ENCODE results near the gene MAMDC4.
A peak's percentile ranks its signal among the peaks of the same experiment; 100 is the strongest.
"Not testable (repeated sequence)": the region's sequence is repeated elsewhere in the genome, so short reads cannot be mapped to it uniquely, and the experiment has no call there.

Gene MAMDC4

DNA sequence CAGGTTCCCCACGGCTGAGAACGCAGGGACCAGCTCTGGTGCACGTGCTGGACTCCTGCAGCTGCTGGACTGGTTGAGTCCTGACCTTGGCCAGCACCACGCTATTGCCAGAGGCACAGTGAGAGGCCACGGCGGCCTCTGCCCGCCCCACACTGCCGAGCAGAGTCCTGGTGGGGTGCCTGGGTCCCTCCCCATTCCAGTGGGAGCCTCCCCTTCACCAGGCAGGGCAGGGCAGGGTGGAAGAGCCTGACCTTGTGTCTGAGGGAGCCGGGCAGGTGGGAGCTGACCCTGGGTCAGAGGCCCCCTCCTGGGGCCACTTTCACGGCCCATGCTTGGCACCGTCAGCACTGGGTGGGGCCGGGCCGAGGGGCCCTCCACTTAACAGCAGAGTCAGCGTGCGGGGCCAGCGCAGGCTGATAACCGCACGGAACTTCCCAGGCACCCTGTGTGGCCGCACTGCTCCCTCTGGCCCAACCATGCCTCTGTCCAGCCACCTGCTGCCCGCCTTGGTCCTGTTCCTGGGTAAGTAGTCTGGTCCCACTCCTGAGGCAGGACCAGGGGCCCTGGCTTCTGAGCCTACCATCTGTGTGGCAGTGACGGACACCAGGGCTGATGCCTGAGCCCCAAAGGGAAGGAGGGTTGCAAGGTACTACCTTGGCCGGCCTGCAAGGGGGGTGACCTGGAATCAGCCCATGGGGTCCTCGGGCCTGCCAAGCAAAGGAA is at the start of gene MAMDC4:
Gene MAMDC4, plus strand, starts transcription at position 406 of the 723 bp plus-strand sequence. Its CDS starts 71 bp downstream, at position 477.
- DNase-seq (ENCODE audit: low read depth in 2 of 2): no peak

DNA sequence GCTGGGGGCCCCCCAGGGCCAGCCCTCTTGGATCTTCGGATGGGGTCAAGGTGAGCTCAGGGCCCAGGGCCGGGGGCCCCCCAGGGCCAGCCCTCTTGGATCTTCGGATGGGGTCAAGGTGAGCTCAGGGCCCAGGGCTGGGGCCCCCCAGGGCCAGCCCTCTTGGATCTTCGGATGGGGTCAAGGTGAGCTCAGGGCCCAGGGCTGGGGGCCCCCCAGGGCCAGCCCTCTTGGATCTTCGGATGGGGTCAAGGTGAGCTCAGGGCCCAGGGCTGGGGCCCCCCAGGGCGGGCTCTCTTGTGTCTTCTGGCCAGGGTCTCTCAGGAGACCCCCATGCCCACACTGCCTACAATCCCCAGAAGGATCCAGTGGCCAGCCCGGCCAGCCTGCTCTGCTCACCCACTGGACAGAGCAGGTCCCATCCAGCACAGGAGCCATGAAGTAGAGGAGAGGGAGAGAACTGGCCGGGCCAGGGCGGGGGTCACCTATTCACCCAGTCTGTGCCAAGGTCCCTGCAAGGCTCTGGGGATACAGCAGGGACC is 49.1 kb upstream of the MAMDC4 start:
- not testable (repeated sequence) for DNase-seq (ENCODE audit: low read depth in 2 of 2)

DNA sequence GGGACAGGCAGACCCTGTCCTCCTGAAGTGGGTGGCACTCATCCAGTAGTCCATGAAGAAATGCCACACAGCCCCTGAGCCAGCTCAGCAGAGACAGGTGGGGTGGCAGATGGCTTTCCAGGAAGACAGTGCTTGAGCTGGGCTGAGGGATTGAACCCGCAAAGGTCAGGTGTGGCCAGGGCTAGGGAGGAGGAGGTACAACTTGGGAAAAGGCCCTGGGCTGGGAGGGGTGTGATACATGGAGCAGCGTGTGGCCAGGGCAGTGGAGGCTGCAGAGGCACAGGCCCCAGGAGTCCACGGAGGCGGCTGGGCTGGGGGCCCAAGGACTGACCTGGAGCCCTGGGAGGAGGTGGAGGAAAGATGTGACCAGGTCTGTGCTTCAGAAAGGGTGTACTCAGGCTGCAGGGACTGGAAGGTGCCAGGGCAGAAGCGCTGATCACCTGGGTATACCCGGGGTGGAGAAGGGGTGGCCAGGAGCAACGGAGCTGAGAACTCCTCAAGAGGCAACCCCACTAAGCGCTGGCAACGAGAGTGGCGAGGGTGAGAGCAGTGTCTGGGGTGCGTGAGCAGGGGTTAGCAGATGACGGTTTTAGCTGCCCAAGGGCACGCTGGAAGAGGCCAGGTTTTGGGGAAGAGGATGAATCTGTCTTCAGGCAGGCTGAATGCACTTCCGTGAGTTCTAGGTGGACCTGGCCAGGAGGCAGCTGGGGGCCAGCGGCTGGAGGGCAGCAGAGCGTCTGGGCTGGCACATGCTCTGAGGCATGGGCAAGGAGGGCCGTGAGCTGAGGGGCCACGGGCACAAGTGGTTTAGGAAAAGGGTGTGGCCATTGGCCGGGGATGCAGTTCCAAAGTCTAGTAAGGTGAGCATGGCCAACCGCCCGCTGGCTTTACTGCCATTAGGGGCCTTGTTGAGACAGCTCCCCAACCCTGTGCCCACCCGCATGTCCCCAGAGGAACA is 48.3 kb upstream of the MAMDC4 start:
- no peak for DNase-seq (ENCODE audit: low read depth in 2 of 2)

DNA sequence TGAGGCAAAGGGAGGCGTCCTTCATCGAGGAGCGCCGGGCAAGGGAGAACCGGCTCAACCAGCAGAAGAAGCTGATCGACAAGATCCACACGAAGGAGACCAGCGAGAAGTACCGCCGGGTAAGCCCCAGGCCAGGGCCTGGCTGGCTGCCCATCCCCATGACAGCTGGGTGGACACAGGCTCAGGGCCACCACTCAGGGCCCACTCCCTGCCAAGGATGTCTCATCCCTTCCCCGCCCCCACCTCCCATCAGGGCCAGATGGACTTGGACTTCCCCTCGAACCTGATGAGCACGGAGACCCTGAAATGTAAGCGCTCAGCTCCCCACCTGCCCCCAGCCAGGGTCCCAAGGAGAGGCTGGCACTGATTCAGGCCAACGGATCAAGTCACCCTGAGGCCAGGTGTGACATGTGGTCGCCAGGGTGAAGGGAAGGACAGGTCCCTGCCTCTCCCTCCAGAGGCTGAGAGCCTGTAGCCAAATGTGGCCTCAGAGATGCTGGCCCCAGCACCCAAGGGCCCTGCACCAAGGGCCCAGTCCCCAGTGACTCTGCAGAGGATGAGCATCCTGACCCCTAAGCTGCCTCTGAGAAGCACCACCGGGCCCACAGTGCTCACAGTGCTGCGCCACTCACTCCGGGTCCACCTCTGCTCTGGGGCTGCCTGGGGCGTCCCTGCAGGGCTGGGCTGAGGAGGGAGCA is 47.5 kb upstream of the MAMDC4 start:
- DNase-seq (ENCODE audit: low read depth in 2 of 2): no peak

DNA sequence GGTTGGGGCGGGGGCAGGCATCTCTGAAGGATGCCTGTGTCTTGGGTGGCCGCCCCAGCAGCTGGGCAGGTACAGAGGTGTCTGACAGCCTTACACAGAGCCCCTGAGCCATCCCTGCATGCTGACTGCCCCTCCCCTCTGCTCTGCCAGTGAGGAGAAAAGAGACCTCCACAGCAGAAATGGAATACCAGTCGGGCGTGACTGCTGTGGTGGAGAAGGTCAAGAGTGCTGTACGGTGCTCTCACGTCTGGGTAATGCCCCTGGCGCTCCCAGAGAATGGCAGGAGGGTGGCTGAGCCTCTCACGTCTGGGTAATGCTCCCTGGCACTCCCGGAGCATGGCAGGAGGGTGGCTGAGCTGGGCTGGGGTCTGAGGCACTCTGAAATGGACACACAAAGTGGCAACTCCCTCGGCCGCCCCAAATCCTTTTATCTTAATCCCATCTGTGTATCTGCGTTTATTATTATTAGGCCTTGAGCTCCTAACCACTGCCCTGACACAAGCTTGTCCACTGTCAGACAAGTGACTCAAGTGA is 46.9 kb upstream of the MAMDC4 start:
- no peak for DNase-seq (ENCODE audit: low read depth in 2 of 2)

DNA sequence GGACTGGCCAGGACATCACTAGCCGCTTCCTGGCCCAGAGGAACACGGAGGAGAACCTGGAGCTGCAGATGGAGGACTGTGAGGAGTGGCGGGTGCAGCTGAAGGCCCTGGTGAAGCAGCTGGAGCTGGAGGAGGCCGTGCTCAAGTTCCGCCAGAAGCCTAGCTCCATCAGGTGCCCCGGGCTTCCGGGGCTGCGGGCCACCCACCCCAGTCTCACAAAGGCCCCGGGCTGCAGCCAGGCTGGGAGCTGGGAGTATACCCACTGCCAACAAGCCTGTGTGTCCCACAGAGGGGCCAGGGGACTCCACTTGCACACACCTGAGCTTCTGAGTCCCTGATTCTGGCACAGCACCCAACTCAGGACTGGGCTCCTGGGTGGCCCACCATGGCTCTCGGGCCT is 46.1 kb upstream of the MAMDC4 start:
- no peak for DNase-seq (ENCODE audit: low read depth in 2 of 2)

DNA sequence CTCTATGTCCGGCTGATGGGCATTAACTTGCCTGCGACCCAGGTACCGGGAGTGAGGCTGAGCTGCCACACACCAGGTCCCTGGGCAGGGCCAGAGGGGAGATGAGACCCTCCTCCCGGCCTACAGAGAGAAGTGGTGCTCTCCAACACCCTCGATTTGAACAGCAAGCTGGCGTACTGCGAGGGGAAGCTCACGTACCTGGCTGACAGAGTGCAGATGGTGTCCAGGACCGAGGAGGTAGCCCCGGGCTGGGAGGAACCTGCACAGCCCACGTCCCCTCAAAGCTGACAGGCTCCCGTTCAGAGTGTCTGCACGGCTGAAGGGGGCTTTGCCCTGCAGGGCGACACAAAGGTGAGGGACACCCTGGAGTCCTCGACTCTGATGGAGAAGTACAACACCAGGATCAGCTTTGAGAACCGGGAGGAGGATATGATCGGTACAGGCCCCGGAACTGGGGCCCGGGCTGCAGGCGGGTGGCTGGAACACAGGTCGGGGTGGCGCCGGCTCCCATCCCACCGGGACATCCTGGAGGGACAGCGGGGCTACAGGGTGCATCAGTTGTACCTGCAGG is 45.4 kb upstream of the MAMDC4 start:
- no peak for DNase-seq (ENCODE audit: low read depth in 2 of 2)

DNA sequence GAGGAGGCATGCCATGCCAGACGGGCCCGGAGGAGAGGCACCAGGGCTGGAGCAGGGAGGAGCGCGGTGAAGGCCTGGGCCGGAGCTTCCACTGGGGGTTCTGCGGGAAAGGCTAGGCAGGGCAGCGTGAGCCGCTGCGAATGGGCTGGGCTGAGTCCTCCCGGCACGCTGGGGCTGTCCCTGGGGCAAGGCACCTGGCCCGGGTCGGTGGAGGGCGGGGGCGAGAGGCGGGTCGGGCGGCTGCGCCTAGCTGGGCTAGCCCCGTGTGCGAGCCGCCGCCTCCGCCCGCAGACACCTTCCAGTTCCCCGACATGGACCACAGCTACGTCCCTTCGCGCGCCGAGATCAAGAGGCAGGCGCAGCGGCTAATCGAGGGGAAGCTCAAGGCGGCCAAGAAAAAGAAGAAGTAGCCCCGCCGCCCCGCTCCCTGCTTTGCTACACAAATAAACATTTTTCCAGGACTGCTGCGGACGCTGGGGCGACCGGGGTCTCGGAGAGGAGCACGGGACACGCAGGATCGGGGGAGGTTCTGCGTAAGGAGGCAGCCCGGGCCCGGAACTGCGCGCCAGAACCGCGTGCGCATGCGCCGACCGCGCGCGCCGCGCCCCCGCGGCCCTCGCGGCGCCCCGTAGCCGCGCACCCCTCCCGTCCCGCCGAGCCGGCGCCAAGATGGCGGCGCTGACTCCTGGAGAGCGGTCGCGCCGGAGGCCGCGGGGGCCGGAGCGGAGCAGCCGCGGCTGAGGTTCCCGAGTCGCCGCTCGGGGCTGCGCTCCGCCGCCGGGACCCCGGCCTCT is 44.7 kb upstream of the MAMDC4 start, which contains the start of gene RABL6:
Gene RABL6, plus strand, starts transcription at position 668 of the 794 bp plus-strand sequence. CDS start 249 bp downstream, outside the sequence.
- DNase-seq (ENCODE audit: low read depth in 2 of 2): peak; percentile 51 to 71

DNA sequence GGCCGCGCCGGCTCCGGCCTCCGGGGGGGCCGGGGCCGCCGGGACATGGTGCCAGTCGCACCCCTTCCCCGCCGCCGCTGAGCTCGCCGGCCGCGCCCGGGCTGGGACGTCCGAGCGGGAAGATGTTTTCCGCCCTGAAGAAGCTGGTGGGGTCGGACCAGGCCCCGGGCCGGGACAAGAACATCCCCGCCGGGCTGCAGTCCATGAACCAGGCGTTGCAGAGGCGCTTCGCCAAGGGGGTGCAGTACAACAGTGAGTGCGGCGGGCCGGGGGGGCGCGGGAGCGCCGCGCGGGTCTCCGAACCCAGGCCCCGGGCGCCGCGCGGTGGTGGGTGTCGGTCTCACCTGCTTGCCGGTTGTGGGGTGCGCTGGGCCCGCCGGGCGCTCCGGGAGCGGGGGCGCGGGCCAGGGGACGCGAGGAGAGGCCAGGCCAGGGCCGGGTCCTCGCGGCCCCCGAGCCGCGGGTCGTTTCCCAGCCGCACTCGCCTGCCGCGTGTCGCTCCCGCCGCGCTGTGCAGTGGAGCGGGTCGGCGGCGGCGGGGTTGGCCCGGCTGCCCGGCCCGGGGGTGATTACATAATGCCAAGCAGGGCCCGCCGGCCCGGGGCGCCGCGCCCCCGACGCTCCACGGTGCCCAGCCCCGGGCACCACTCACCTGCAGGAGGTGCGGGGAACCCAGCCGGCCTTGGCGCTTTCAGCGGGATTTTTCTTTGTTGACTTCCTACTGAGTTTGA is 43.9 kb upstream of the MAMDC4 start:
- DNase-seq (ENCODE audit: low read depth in 2 of 2): no peak

DNA sequence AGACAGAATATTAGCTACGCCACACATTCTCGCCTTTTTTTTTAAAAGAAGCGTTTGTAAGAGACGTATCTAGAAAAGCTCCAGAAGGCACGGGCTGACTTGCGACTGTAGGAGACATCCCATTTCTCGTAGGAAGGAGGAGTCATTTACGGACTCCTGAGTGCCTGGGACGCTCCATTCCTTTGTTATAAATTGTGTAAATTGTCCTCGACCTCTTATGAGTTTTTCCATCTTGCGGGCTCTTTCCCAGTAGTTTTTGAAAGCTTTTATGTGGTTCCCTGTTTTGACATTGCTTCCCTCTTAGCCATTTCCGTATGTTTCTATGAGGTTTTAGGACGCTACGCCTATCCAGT is 43.4 kb upstream of the MAMDC4 start:
- no peak for DNase-seq (ENCODE audit: low read depth in 2 of 2)

DNA sequence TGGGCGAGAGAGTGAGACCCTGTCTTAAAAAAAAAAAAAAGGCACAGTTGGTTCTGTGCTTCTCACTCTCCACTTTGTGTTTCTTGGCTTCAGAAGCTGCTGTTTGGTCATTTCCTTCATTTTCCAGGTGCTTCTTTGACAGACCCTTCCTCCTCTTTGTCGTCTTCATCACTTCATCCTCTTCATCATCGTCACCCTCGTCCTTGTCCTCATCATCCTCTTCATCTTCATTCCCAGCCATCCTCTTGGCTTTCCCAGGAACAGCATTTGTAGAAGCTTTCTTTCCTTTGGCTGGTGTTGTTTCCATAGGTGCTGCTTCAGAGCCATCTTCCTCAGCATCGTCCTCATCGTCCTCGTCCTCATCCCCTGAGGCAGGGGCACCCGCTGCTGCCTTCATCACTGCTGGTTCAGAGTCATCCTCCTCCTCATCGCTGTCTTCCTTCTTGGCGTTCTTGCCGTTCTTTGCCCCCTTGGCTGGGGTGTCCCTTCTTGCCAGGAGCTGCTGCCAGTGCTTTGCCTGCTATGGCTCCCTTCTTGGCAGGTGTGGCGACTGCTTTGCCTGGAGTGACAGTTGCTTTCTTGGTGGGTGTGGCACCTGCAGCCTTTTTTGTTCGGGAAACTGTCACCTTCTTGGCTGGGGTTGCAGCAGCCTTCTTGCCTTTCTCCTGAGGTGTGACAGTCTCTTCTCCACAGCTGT is 37.3 kb upstream of the MAMDC4 start:
- DNase-seq (ENCODE audit: low read depth in 2 of 2): no peak

DNA sequence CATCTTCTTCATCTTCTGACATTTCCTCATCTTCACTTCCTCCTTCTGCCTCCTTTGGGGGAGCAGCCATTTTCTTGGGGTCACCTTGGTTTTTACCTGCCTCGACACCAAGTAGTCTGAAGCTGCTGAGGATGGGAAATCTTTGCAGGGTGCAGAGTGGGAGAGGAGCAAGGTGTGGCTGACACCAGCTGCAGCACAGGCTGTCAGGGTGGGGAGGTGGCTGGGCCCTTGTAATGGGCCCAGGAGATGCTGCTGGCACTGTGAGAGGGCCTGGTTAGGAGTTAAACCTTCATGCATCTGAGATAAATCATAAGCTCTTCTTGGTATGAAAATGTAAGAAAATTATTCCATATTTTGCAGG is 36.7 kb upstream of the MAMDC4 start:
- DNase-seq (ENCODE audit: low read depth in 2 of 2): no peak

DNA sequence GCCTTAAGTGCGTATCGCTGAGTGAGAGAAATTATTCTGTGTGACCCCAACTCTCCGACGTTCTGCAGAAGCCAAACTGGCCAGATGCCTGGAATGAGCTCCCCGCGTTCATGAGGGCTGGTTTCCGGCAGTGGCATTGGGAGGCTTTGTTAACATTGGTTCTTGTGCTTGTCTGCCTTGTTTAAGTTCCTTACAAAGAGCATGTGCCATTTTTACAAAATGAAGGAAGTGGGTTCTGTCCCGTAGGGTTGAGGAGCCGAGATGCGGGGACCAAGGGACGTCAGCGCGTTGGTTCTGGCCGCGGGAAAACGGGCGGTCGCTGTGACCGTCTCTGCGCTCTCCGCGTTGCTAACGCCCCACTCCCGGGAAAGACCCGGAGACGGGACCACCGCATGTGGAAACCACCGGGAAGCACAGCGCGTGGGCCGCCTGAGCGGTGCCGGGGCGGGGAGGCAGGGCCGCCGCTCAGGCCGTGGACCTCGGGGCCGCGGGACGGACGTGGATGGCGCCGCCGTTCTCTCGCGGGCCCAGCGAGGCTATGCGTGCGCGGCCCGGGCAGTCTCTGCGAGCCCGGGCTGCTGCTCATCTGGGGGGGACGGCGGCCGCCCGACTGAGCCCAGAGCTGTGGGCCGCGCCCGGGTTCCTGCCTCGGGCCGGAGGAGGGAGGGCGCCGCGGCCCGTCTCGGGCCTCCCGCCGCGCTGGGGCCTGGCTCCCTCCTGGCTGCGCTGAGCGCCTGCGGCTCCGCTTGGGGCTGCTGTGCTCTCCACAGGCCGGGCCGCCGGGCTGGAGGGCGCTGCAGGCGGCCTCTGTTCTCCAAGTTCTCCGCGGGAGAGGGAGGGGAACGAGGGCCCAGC is 30.9 kb upstream of the MAMDC4 start:
- DNase-seq (ENCODE audit: low read depth in 2 of 2): no peak

DNA sequence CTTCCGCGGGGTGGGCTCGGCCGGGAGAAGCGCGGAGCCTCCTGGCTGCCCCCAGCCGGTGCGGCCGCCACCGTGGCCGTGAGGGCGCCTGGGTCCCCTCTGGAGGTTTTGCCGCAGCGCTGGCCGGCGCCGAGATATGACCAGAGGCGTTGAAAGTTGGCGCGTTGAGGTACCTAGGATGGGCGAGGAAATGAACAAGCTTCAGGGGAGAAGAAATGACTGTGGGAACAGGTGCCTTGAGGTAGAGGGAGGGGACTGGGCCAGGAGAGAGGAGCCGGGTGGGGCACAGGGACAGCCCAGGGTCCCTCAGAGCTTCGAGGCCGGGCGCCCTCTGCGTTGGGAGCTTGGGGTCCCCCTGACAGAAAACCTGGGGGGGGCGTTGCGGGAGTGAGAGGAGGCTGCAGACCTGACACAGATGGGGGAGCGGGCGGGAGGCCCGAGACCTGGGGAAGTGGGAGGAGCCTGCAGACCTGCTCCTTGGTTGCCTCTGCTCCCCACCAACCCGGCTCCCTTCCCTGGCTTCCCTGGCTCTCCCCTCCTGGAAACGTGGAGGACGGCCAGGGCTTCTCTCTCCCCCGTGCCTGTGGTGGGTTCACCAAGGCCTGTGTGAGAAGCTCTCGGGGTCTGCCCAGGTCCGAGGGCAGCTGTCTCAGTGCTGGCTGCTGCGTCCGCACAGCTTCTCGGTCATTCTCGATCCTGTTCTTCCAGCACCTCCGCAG is 30.2 kb upstream of the MAMDC4 start:
- no peak for DNase-seq (ENCODE audit: low read depth in 2 of 2)

DNA sequence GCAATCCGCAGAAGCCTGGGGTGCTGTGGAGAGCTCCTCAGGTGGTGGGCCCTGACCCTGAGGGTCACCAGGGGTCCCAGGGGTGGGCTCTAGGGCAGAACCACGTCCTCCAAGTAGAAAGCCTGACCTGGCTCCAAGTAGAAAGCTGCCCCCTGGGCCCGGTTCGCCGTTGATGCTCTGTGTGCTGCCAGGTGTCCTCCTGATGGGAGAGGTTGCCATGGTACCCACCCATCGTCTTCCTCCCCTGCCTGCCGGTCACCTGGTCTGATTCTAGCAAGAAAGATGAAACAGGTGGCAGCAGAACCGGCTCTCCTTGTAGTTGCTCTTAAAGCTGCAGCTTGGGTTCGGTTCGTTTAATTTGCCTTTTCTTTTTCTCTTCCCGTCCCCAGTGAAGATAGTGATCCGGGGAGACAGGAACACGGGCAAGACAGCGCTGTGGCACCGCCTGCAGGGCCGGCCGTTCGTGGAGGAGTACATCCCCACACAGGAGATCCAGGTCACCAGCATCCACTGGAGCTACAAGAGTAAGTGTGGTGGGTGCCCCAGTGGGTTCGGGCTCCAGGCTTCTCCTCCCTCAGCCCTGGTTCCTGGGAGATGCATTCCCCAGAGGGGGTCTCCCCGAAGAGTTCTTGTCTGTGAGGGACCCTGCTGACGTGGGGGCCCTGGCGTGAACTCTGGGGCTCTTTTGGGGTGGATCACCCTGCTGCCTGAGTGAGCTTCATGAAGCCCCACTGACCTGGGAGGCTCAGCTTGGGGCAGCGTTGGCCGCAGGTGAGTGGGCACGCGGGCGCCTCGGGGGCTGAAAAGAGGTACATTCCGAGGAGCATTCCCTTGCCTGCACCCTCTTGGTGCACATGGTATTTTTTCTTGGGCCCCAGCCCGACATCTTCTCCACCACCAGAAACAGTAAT is 28.8 kb upstream of the MAMDC4 start:
- no peak for DNase-seq (ENCODE audit: low read depth in 2 of 2)

DNA sequence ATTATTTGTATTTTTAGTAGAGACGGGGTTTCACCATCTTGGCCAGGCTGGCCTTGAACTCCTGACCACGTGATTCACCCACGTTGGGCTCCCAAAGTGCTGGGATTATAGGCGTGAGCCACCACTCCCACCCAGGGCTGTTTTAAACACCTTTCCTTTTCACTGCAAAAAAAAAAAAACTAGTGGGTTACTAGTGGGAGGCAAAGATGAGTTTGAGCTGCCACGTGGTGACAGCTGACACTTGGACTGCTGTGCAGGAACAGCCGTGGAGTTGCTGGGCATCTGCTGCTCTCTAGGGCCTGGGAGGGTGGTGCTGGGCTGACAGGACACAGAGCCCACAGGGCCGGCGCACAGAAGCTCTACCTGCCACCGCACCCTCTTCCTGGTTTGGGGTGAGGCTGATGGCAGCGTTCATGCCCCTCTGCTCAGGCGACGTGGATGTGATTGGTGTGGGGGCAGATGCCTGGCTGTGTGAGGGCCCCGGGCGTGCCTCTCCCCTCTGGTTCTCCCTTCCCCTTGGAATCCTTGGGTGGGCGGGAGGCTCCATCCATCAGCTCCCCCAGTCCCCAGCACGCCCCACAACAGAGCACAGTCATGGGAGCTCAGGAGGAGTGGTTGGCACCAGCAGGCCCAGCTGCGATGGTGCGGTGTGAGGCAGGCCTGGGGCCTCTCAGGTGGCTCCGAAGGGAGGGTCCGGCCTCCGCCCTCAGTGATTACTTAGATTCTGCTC is 27.5 kb upstream of the MAMDC4 start:
- no peak for DNase-seq (ENCODE audit: low read depth in 2 of 2)
